ENCODE measurements around the gene GPNMB.

Gene GPNMB

GRCh38 chr7:23291957-23292560 is 45.5 kb downstream of the GPNMB start:
- Histone ChIP-seq H2AFZ (ENCODE audit: insufficient read depth, low read length, poor library complexity) (no peak overlapping the region), H3K4me2 (ENCODE audit: low read length) (no peak overlapping the region), H3K79me2 (ENCODE audit: control insufficient read depth, insufficient read depth, low read length, poor library complexity) (no peaks in the 10 kb centered on the region), H4K12ac (ENCODE audit: low read depth, low read length) (no peak overlapping the region), H3K79me1 (ENCODE audit: low read length) (no peaks in the 10 kb centered on the region), H4K91ac (ENCODE audit: low read depth, low read length) (no peak overlapping the region), H3K27ac (ENCODE audit: low read depth, low read length) (no peak overlapping the region), H3K4ac (ENCODE audit: low read depth, low read length) (no peak overlapping the region), H2BK120ac (ENCODE audit: insufficient read depth, low read length, poor library complexity) (no peak overlapping the region), H2BK12ac (ENCODE audit: low read length) (no peak overlapping the region), H3K23ac (ENCODE audit: low read length) (no peak overlapping the region), H3K9ac (ENCODE audit: low read length) (no peak overlapping the region), H2BK5ac (ENCODE audit: low read depth, low read length, poor library complexity) (no peak overlapping the region), H3K18ac (ENCODE audit: low read length) (no peak overlapping the region), H4K8ac (ENCODE audit: low read depth, low read length) (no peak overlapping the region), H3K14ac (ENCODE audit: low read length) (no peak overlapping the region), H3K36me3 (ENCODE audit: control insufficient read depth in 1 of 2, insufficient read depth in 2 of 2, low read length in 2 of 2) (no peaks in the 10 kb centered on the region), H3K9me3 (ENCODE audit: insufficient read depth, low read depth, low read length) (no peaks in the 10 kb centered on the region), H2AK5ac (ENCODE audit: low read length) (no peak overlapping the region), H3K4me1 (ENCODE audit: control insufficient read depth in 1 of 2, insufficient read depth in 2 of 2, low read length in 2 of 2) (no peaks in the 10 kb centered on the region), H3K4me3 (ENCODE audit: low read depth, low read length) (no peak overlapping the region), H3K27me3 (ENCODE audit: insufficient read depth, low read length) (no peaks in the 10 kb centered on the region)
- no CpG with 5 or more reads among the region's 3 CpGs for WGBS (ENCODE audit: extremely low coverage, insufficient coverage, insufficient read length)
- DNase-seq, result no peak

- H2BK12ac ChIP-seq (ENCODE audit: low read length), result no peak overlapping the region
- no peaks in the 10 kb centered on the region for H3K79me1 ChIP-seq (ENCODE audit: low read length)
- H3K18ac ChIP-seq (ENCODE audit: low read length), result no peak overlapping the region
- no peaks in the 10 kb centered on the region for H3K9me3 ChIP-seq (ENCODE audit: insufficient read depth, low read depth, low read length)
- no peak overlapping the region for H2BK120ac ChIP-seq (ENCODE audit: insufficient read depth, low read length, poor library complexity)
- no peaks in the 10 kb centered on the region for H3K27me3 ChIP-seq (ENCODE audit: insufficient read depth, low read length)
- no peak overlapping the region for H2BK5ac ChIP-seq (ENCODE audit: low read depth, low read length, poor library complexity)
- H4K8ac ChIP-seq (ENCODE audit: low read depth, low read length), result no peak overlapping the region
- no peak overlapping the region for H3K14ac ChIP-seq (ENCODE audit: low read length)
- no peak overlapping the region for H3K23ac ChIP-seq (ENCODE audit: low read length)
- H4K91ac ChIP-seq (ENCODE audit: low read depth, low read length), result no peak overlapping the region
- H3K4me1 ChIP-seq (ENCODE audit: control insufficient read depth in 1 of 2, insufficient read depth in 2 of 2, low read length in 2 of 2), result no peaks in the 10 kb centered on the region
- no peak overlapping the region for H3K27ac ChIP-seq (ENCODE audit: low read depth, low read length)
- no peak overlapping the region for H3K4me2 ChIP-seq (ENCODE audit: low read length)
- DNase-seq, result no peak
- H3K36me3 ChIP-seq (ENCODE audit: control insufficient read depth in 1 of 2, insufficient read depth in 2 of 2, low read length in 2 of 2), result no peaks in the 10 kb centered on the region
- no peak overlapping the region for H3K4me3 ChIP-seq (ENCODE audit: low read depth, low read length)
- no peak overlapping the region for H4K12ac ChIP-seq (ENCODE audit: low read depth, low read length)
- no peak overlapping the region for H2AK5ac ChIP-seq (ENCODE audit: low read length)
- WGBS (ENCODE audit: extremely low coverage, insufficient coverage, insufficient read length), result no CpG with 5 or more reads among the region's 4 CpGs
- H3K79me2 ChIP-seq (ENCODE audit: control insufficient read depth, insufficient read depth, low read length, poor library complexity), result no peaks in the 10 kb centered on the region
- H3K4ac ChIP-seq (ENCODE audit: low read depth, low read length), result no peak overlapping the region
- no peak overlapping the region for H3K9ac ChIP-seq (ENCODE audit: low read length)
- H2AFZ ChIP-seq (ENCODE audit: insufficient read depth, low read length, poor library complexity), result no peak overlapping the region
These were observed 46.0 kb downstream of the GPNMB start for GRCh38 chr7:23292623-23293022.

DNA sequence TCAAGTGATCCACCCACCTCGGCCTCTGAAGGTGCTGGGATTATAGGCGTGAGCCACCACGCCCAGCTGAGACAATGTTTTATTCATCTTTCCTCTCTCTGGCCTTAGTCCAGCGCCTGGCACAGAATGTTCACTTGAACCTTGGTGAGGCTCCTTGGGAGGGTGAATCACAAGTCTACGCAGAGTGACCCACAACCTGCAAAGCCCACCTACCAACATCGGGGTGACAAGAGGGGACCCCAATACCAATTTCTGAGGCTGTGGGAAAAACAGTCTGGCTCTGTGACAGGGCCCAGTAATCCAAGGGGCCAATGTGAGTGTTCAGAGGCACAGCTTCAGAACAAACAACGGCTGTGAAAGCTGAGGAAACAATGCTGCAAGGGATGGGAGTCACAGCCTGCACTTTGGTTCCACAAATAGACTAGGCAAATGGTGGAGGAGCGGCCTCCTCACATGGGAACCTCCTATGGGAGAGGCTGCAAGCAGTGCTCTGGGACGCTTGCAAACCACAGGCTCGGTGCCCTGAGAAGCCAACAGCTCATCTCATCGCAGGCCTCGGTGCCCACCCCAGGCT is 47.0 kb downstream of the GPNMB start:
- Histone ChIP-seq H4K91ac (ENCODE audit: low read depth, low read length) (no peak overlapping the region), H3K9ac (ENCODE audit: low read length) (no peak overlapping the region), H4K8ac (ENCODE audit: low read depth, low read length) (no peak overlapping the region), H2AFZ (ENCODE audit: insufficient read depth, low read length, poor library complexity) (no peak overlapping the region), H2BK120ac (ENCODE audit: insufficient read depth, low read length, poor library complexity) (no peak overlapping the region), H3K4me1 (ENCODE audit: control insufficient read depth in 1 of 2, insufficient read depth in 2 of 2, low read length in 2 of 2) (peaks cover 0 to under 1% of the 10 kb centered on the region in 2 experiments), H3K4me3 (ENCODE audit: low read depth, low read length) (no peak overlapping the region), H3K79me2 (ENCODE audit: control insufficient read depth, insufficient read depth, low read length, poor library complexity) (no peaks in the 10 kb centered on the region), H3K18ac (ENCODE audit: low read length) (no peak overlapping the region), H3K36me3 (ENCODE audit: control insufficient read depth in 1 of 2, insufficient read depth in 2 of 2, low read length in 2 of 2) (no peaks in the 10 kb centered on the region), H2BK12ac (ENCODE audit: low read length) (no peak overlapping the region), H3K27ac (ENCODE audit: low read depth, low read length) (no peak overlapping the region), H3K4me2 (ENCODE audit: low read length) (no peak overlapping the region), H3K9me3 (ENCODE audit: insufficient read depth, low read depth, low read length) (no peaks in the 10 kb centered on the region), H2BK5ac (ENCODE audit: low read depth, low read length, poor library complexity) (no peak overlapping the region), H3K27me3 (ENCODE audit: insufficient read depth, low read length) (no peaks in the 10 kb centered on the region), H3K14ac (ENCODE audit: low read length) (no peak overlapping the region), H3K23ac (ENCODE audit: low read length) (no peak overlapping the region), H3K79me1 (ENCODE audit: low read length) (no peaks in the 10 kb centered on the region), H3K4ac (ENCODE audit: low read depth, low read length) (no peak overlapping the region), H2AK5ac (ENCODE audit: low read length) (no peak overlapping the region), H4K12ac (ENCODE audit: low read depth, low read length) (no peak overlapping the region)
- no peak for DNase-seq
- WGBS (ENCODE audit: extremely low coverage, insufficient coverage, insufficient read length), result no CpG with 5 or more reads among the region's 12 CpGs

GRCh38 chr7:23294549-23295400 is 48.2 kb downstream of the GPNMB start:
- no peaks in the 10 kb centered on the region for H3K9me3 ChIP-seq (ENCODE audit: insufficient read depth, low read depth, low read length)
- H3K79me1 ChIP-seq (ENCODE audit: low read length), result peaks cover 4% of the 10 kb centered on the region
- H2AK5ac ChIP-seq (ENCODE audit: low read length), result no peak overlapping the region
- peak overlapping the region; percentile 69 for H4K8ac ChIP-seq (ENCODE audit: low read depth, low read length)
- no peak overlapping the region for H2BK5ac ChIP-seq (ENCODE audit: low read depth, low read length, poor library complexity)
- no peak overlapping the region for H3K27ac ChIP-seq (ENCODE audit: low read depth, low read length)
- no peak overlapping the region for H3K4ac ChIP-seq (ENCODE audit: low read depth, low read length)
- no peak overlapping the region for H2BK120ac ChIP-seq (ENCODE audit: insufficient read depth, low read length, poor library complexity)
- H3K14ac ChIP-seq (ENCODE audit: low read length), result no peak overlapping the region
- no CpG with 5 or more reads among the region's 6 CpGs for WGBS (ENCODE audit: extremely low coverage, insufficient coverage, insufficient read length)
- peak in 1 of 2 donors; percentile 27 for DNase-seq
- H3K23ac ChIP-seq (ENCODE audit: low read length), result no peak overlapping the region
- H3K36me3 ChIP-seq (ENCODE audit: control insufficient read depth in 1 of 2, insufficient read depth in 2 of 2, low read length in 2 of 2), result no peaks in the 10 kb centered on the region
- no peak overlapping the region for H4K12ac ChIP-seq (ENCODE audit: low read depth, low read length)
- H3K9ac ChIP-seq (ENCODE audit: low read length), result no peak overlapping the region
- peaks cover 6% of the 10 kb centered on the region for H3K79me2 ChIP-seq (ENCODE audit: control insufficient read depth, insufficient read depth, low read length, poor library complexity)
- H2AFZ ChIP-seq (ENCODE audit: insufficient read depth, low read length, poor library complexity), result no peak overlapping the region
- H3K4me1 ChIP-seq (ENCODE audit: control insufficient read depth in 1 of 2, insufficient read depth in 2 of 2, low read length in 2 of 2), result peaks cover 0 to 2% of the 10 kb centered on the region in 2 experiments
- H3K4me3 ChIP-seq (ENCODE audit: low read depth, low read length), result no peak overlapping the region
- no peak overlapping the region for H4K91ac ChIP-seq (ENCODE audit: low read depth, low read length)
- H3K4me2 ChIP-seq (ENCODE audit: low read length), result no peak overlapping the region
- no peaks in the 10 kb centered on the region for H3K27me3 ChIP-seq (ENCODE audit: insufficient read depth, low read length)
- no peak overlapping the region for H2BK12ac ChIP-seq (ENCODE audit: low read length)
- H3K18ac ChIP-seq (ENCODE audit: low read length), result no peak overlapping the region
